Activated CD8-positive, alpha-beta memory T cell treated with anti-CD3 and anti-CD28 coated beads, Interleukin-2, amount 50 U/mL, for 4 hours (primary cell): ENCODE results near the gene SLC18B1.

ENCODE experiments used
- DNase-seq: peaks from one replicate; pipeline ENCODE4 v3.0.0-alpha.2; 2020

The SLC18B1 gene

GRCh38 chr6:132797951-132798868, at the start of gene SLC18B1:
Gene SLC18B1, minus strand, starts transcription at chr6:132798637. Its CDS starts 181 bp downstream, at chr6:132798456.
- peak; percentile 61 for DNase-seq

- no peak for DNase-seq
Observed at GRCh38 chr6:132843316-132844035, 45.0 kb upstream of the SLC18B1 start.

- DNase-seq: no peak
Observed at GRCh38 chr6:132841966-132842365, 43.5 kb upstream of the SLC18B1 start.

DNA sequence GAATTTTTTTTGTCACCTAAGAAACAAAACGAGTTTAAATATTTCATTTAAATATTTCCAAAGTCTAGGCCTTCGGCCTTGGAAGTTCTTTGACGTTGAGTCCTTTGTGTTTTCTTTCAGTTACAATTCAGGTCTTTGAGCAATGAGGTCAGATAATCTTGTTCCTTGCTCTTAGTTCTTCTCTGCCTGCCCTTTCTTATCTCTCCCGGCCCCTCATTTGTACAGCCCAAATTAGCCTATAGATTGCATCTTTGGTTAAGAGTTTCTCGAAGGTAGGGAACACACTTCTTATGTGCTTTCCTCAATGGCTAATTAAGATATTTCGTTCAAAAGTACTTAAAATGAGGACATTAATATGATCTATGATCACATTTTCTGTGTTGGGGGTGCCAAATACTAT, 34.5 kb upstream of the SLC18B1 start:
- no peak for DNase-seq

GRCh38 chr6:132830334-132830751, 31.9 kb upstream of the SLC18B1 start:
- DNase-seq: no peak

DNA sequence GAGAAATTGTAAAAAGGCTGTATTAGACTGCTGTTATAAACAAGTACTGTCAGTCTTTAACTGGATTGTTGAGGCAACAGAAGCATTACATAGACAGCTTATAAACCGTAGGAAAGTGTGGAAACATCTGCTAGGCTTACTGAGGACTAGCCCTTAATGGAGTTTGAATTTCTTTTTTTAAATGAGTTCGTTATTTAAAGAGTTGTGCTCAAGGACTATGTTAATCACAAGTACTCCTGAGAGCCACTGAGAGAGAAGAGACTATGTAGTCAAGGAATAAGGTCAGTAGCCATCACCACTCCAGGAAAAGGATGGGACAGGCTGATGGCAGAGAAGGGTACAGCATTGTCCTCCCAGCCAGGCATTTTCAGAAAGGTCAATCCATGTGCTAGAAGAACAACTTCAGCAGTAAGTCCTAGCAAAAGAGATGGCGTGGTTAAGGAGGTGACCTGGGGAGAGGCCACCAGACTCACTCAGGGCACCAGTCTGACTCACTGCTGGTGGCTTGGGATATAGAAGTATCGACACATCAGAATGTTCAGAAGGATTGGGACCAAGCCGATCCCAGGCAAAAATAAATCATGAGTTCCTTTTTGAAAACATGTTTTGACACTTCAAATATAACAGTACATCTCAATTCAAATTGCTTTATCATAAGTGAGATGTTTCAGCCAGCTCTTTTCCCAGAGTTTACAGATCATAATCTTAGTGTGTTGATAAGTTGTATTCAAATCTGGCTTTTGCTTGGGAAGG, 22.4 kb upstream of the SLC18B1 start:
- no peak for DNase-seq

DNA sequence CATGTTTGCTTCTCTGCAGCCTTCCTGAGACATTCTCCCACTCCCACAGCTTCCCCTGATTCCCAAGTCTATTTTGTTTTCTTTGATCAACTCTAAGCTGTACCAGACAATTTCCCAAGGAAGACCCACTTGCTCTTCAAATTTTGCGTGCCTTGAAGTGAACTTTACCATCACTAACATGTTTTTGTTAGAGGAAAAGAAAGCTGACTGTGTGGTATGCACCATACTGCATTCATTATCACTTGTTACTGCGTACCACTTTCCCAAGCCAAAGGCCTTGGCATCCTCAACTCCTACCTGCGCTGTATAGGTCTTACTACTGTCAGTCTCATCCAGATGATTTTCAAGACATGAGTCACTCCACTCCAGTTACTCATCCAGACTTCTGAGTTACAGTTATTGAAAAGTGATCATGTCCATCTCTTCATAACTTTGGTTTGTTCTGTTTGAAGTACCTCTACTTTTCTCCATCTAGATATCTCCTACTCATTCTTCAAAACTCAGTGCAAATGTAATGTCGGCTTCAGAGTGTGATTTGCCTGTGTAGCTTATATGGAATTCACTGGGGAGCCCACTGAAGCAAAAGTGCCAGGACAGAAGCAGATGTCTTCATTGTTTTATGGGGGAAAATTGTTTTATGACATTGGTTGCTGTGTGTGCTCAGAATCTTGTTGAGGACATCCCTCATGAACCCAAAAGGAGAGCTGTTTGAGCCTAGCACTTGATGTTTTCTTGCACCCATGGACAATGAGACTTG, 21.1 kb upstream of the SLC18B1 start:
- no peak for DNase-seq

DNA sequence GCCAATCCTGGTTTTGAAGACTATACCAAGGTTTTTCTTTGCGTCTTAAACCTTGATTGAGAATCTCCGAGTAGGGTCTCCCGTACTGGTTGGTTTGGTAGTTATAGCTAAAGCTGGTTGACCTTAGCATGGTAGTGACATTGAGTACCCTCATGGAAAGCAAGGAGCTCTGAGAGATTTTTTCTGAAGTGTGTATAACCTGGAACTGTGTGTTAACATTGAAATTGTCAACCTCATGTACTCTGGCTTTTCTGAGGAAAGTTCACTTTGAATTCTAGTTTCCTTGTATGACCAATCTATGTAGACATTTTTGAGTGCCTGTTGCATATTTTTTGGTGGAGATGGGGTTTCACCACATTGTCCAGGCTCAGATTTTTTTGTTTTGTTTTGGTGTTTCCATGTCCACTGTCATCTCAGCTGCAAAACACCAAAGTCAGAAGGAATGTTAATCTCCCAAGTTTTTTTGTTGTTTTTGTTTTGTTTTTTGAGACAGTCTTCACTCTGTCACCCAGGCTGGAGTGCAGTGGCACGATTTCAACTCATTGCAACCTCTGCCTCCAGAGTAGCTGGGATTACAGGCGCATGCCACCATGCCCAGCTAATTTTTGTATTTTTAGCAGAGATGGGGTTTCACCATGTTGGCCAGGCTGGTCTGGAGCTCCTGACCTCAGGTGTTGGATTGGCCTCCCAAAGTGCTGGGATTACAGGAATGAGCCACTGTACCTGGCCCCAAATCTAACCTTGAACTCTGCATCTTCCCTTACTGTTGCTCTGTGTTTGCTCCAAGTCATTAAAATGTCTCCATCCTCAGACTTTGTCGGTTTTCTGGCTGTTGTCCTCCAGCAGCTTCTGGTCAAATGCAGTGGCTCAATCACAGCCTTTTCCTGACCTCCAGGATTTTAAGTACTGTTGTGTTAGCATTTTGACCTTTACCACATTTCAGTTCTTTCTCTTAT, 20.2 kb upstream of the SLC18B1 start:
- DNase-seq: no peak

- no peak for DNase-seq
Observed at GRCh38 chr6:132817554-132818403, 19.3 kb upstream of the SLC18B1 start.

DNA sequence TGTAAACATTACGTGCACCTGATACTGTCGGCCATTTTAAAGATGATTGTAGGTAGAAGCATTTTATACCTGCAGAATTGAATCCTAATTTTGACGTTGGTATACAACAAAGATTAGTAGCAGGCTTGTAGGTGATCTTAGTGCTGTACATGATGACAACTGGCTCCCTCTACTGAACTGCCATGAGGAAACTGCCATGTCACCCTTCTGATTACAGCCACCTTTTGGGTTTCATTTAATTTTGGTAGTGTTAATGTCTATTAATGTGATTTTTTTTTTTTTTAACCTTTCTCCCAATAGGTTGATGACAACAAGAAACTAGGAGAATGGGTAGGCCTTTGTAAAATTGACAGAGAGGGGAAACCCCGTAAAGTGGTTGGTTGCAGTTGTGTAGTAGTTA, 18.2 kb upstream of the SLC18B1 start:
- no peak for DNase-seq

DNA sequence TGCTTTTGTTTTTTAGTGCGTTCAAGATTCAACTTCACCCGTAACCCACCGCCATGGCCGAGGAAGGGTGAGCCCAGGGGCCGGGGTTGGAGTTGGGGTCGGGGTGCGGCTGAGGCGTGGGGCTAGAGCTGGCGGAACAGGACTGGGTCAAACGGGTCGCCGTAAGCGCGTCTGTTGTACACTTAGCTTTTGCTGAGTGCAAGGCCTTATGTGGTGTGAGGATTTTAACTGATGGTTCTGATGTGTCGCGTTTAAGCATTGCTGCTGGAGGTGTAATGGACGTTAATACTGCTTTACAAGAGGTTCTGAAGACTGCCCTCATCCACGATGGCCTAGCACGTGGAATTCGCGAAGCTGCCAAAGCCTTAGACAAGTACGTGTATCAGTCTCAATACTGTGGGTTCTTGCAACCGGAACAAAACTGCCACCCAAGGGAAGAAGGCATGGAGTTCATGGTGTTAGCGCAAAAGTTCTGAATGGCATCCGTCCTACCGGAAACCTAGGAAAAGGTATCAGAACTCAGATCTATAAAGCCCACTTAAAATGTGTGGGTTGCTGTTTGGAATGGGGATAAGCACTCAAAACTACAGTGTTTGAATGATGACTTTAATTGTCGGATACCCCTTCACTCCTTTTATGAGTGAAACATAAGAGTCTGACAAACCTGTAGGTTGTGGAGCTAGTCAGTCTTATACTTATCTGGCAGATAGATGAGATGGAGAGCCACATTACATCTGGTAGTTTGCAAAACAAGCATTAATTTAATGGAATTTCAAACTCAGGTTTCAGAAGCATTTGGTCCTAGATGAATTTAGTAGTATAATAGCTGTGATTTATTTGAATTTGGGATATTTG, 16.5 kb upstream of the SLC18B1 start:
- DNase-seq: no peak

- DNase-seq: peak; percentile 28
Observed at GRCh38 chr6:132813173-132813856, 14.9 kb upstream of the SLC18B1 start.

DNA sequence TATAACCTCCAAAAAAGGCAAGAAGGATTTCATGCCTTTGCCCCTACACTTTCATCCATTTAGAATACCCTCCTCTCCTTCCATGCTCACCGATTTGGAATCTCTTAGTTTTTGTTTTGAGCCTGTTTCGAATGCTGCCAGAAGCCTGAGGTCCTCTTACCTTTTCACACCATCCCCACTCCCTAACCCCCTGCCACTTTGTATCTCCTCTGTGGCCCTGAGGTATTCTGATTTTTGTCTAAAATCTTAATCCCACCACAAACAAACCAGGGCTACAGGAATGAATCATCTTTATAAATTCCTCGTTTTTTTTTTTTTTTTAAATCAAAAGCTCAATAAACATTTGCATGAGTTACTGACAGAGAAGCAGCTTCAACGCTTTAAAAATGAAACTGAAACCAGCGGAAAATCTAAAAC, 14.3 kb upstream of the SLC18B1 start:
- no peak for DNase-seq

DNA sequence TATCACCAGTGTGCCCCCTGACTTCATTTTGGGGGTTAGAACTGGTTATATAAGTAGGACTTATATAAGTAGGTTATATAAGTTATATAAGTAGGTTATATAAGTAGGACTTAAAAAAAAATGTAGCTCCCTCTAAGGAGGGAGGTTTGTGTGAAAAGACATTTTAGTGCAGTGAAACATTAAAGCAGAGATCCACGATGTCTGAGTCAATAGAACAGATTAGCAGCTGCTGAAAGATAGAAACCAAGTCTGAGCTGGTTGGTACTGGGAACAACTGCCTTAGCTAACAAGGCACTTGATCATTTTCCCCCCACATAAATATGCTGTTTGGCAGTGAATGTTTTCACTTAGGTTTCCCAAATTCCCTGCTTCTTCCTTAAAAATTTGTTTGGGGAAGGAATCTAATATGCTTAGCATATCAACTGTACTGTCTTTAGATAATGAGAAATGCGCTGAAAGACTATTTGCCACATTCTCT, 13.9 kb upstream of the SLC18B1 start:
- DNase-seq: no peak

GRCh38 chr6:132811276-132811675, 12.8 kb upstream of the SLC18B1 start:
- DNase-seq: no peak

GRCh38 chr6:132805548-132805947, 7.1 kb upstream of the SLC18B1 start:
- no peak for DNase-seq

DNA sequence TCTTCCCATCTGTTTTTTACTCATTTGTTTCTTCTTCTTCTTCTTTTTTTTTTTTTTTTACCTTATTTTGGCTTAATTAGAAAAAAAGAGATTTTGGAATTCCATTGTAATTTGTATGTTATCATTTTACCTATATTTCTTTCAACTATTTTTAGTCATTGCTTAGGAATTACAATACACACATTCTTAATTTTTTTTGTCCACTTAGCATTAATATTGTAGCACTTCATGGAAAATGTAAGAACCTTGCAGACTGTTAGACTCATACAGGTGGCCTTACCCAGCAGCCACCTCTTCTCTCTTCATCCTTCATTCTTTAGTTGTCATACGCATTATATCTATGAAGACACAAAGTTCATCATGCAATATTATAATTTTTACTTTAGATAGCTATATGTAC, 5.8 kb upstream of the SLC18B1 start:
- no peak for DNase-seq

GRCh38 chr6:132800656-132801055, 2.2 kb upstream of the SLC18B1 start:
- no peak for DNase-seq
